Measurements from ENCODE around the gene ELFN1. TPM values are rescaled to one million over a fixed set of nuclear protein-coding genes. Genes with fewer than 3 reads are reported as not detected.

Gene ELFN1
- total and polyA plus RNA-seq, 9 of the 15 experiments (the other 6 are each of a cell fraction or from before 2014, with no cell fraction given): 0.04 to 0.64 (median 0.18) TPM; not detected in 2

DNA sequence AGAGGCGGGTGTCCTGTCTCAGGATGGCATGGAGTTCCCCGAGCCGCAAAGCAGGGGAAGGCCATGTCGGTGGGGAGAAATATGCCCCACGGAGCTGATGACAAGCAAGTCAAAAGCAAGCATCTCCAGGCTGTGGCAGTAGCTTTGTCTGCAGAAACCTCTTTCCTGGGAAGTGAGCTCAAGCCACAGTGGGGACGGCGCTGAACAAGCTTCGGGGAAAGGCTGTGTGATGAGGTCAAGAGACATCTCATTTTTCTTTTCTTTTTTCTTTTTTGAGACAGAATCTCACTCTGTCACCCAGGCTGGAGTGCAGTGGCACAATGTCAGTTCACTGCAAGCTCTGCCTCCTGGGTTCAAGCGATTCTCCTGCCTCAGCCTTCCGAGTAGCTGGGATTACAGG, 62.6 kb downstream of the ELFN1 start:
- no TSS peak for BruUV-seq (replicated peaks)
- WGBS (ENCODE audit: insufficient coverage, low coverage, missing lambda C conversion rate): 5% methylated on average over 10 of the region's 10 CpGs
- Histone ChIP-seq H3K4me2 (ENCODE audit: insufficient read depth, low read length) (no peak overlapping the region), H3K27me3 (ENCODE audit: control insufficient read depth in 2 of 2, insufficient read depth in 2 of 2, low read length in 2 of 2) (peaks cover 46 to 74% of the 10 kb centered on the region in 2 experiments; a peak in 4 of 5 replicates), H3K36me3 (ENCODE audit: control insufficient read depth, insufficient read depth, low read length) (no peaks in the 10 kb centered on the region), H3K9me3 (replicated peaks; ENCODE audit: control insufficient read depth, insufficient read depth, low read depth, low read length) (no peaks in the 10 kb centered on the region), H3K27ac (ENCODE audit: extremely low read depth, low read depth, low read length) (no peak overlapping the region), H3K9ac (ENCODE audit: insufficient read depth in 1 of 2, low read depth in 2 of 2, low read length in 2 of 2) (no peak overlapping the region), H3K4me3 (no peak overlapping the region), H3K9me1 (ENCODE audit: control insufficient read depth, insufficient read depth, low read length) (no peaks in the 10 kb centered on the region), H3K79me2 (ENCODE audit: control insufficient read depth, insufficient read depth, low read length) (no peaks in the 10 kb centered on the region), H3K4me1 (replicated peaks in 1 of 2; ENCODE audit: control insufficient read depth in 2 of 2, insufficient read depth in 2 of 2, low read length in 2 of 2) (peaks cover 0 to 24% of the 10 kb centered on the region in 2 experiments; a peak in 3 of 5 replicates), H2AFZ (ENCODE audit: low read depth, low read length) (no peak overlapping the region), H4K20me1 (replicated peaks; ENCODE audit: control insufficient read depth, insufficient read depth, low read length) (peaks cover 4% of the 10 kb centered on the region; the same call in 1 of the 2 replicates)
- ATAC-seq: no peak
- FAIRE-seq: no peak
- POLR2A ChIA-PET: interaction anchor here (0.6 kb wide), 2 partner anchors 159 to 1325 kb away, joined by 3 to 5 read pairs; no protein-coding TSS in a partner anchor
- CTCF ChIA-PET (ENCODE audit: low intra/inter-chr PET ratio): no interaction called here
- DNase-seq (ENCODE audit: extremely low read depth in 1 of 4, low spot score in 3 of 4): no peak
- TF ChIP-seq NEUROD1 (IDR thresholded peaks at IDR 0.05; ENCODE audit: borderline replicate concordance, low read depth, low read length, partially characterized antibody): no peak
- TF ChIP-seq ZNF778 (CRISPR knock-in tag; IDR thresholded peaks at IDR 0.05): no peak
- TF ChIP-seq HDAC3 (IDR thresholded peaks at IDR 0.05; ENCODE audit: borderline replicate concordance, partially characterized antibody): no peak
- no peak for TF ChIP-seq EWSR1 (IDR thresholded peaks at IDR 0.05; ENCODE audit: borderline replicate concordance, low read depth, partially characterized antibody)
- no peak for TF ChIP-seq ZNF133 (CRISPR knock-in tag; IDR thresholded peaks at IDR 0.05)
- in situ Hi-C loops (cut with MboI) (no loop called here), intact Hi-C loops (cut with micrococcal nuclease) (no loop called here)
